CD8-positive, alpha-beta memory T cell (primary cell): ENCODE measurements around the gene HOMEZ. TPM values are rescaled to one million over a fixed set of nuclear protein-coding genes. Genes with fewer than 3 reads are reported as not detected.
"Not testable (repeated sequence)": the region's sequence is repeated elsewhere in the genome, so short reads cannot be mapped to it uniquely, and the experiment has no call there.

Experiments used
- CTCF ChIA-PET: fragments of 350-600 bp; sonication (Branson Sonifier 250); formaldehyde crosslinking; loops from one replicate; lab custom pipeline; 2021; ENCODE audit warnings: antibody characterized with exemption; lab: Charles Lee
- POLR2A ChIA-PET: fragments of 350-600 bp; sonication (Branson Sonifier 250); formaldehyde crosslinking; loops from one replicate; lab custom pipeline; 2021; ENCODE audit warnings: antibody characterized with exemption; lab: Charles Lee
- DNase-seq, 5 donors: peaks; one replicate each; pipeline versions ENCODE4 v3.0.0 to v3.0.0-alpha.2; 2020 to 2022; ENCODE audit warnings: mixed read lengths in 1 of 5
- H3K27ac ChIP-seq: one replicate; pipeline ENCODE4 v1.7.0; 2013; ENCODE audit warnings: low read depth, mild to moderate bottlenecking, low read length, moderate library complexity
- H3K27me3 ChIP-seq: 2 replicates; pipeline ENCODE4 v1.7.0; 2013; ENCODE audit warnings: low read length, mild to moderate bottlenecking; ENCODE audit not compliant: insufficient read depth, poor library complexity, severe bottlenecking
- H3K36me3 ChIP-seq: 2 replicates; pipeline ENCODE4 v1.7.0; 2013; ENCODE audit warnings: mild to moderate bottlenecking, low read length, moderate library complexity; ENCODE audit not compliant: insufficient read depth
- H3K4me1 ChIP-seq: 2 replicates; pipeline ENCODE4 v1.7.0; 2013; ENCODE audit warnings: mild to moderate bottlenecking, low read length, moderate library complexity; ENCODE audit not compliant: insufficient read depth
- H3K4me3 ChIP-seq: 2 replicates; pipeline ENCODE4 v1.7.0; 2013; ENCODE audit warnings: mild to moderate bottlenecking, low read length
- H3K9me3 ChIP-seq: 2 replicates; pipeline ENCODE4 v1.7.0; 2013; ENCODE audit warnings: mild to moderate bottlenecking, low read length
- H3K27ac Mint-ChIP-seq, 8 donors: one replicate each; pipeline ENCODE4 v1.8.0; 2020 to 2021; ENCODE audit warnings: mixed read lengths in 8 of 8, mild to moderate bottlenecking in 6 of 8, inconsistent platforms in 3 of 8, moderate library complexity in 3 of 8
- H3K27me3 Mint-ChIP-seq, 2 donors: one replicate each; pipeline ENCODE4 v1.8.0; 2020 to 2021; ENCODE audit warnings: mixed read lengths in 2 of 2, mild to moderate bottlenecking in 1 of 2, moderate library complexity in 1 of 2
- H3K36me3 Mint-ChIP-seq, 3 donors: one replicate each; pipeline ENCODE4 v1.8.0; 2020 to 2021; ENCODE audit warnings: mixed read lengths in 3 of 3, inconsistent platforms in 1 of 3, mild to moderate bottlenecking in 1 of 3
- H3K4me1 Mint-ChIP-seq, 3 donors: one replicate each; pipeline ENCODE4 v1.8.0; 2020 to 2021; ENCODE audit warnings: mixed read lengths in 3 of 3, inconsistent platforms in 1 of 3, mild to moderate bottlenecking in 1 of 3
- H3K4me3 Mint-ChIP-seq, 7 donors: one replicate each; pipeline ENCODE4 v1.8.0; 2020 to 2021; ENCODE audit warnings: mixed read lengths in 7 of 7, mild to moderate bottlenecking in 6 of 7, moderate library complexity in 4 of 7, inconsistent platforms in 2 of 7
- H3K9me3 Mint-ChIP-seq, 5 donors: one replicate each; pipeline ENCODE4 v1.8.0; 2020 to 2022; ENCODE audit warnings: mixed read lengths in 5 of 5, mild to moderate bottlenecking in 3 of 5, moderate library complexity in 2 of 5, inconsistent platforms in 1 of 5
- polyA plus RNA-seq: library from polyadenylated mRNA; unstranded; fragments of 300-500 nt; fragmentation: Illumina TruSeq; gene quantifications from one replicate; pipeline ENCODE4 v1.2.3, GENCODE V29; 2021
- total RNA-seq, 2 experiments: library from RNA; stranded (reverse); gene quantifications; one replicate each; pipeline ENCODE4 v1.2.3, GENCODE V29; 2021

The HOMEZ gene
- 10 to 100 TPM; 12.8 to 13.4 TPM for total RNA-seq
- 4.9 TPM for polyA plus RNA-seq

- peak within 1 kb of the TSS; percentile 82 for H3K27ac ChIP-seq
- no peaks in the 10 kb centered on the region for H3K36me3 ChIP-seq
- peak; percentile 94 to 98 (median 98) for DNase-seq
- no peaks in the 10 kb centered on the region for H3K27me3 ChIP-seq
- Mint-ChIP-seq H3K9me3 (no peaks in the 10 kb centered on the region), H3K36me3 (peaks cover 0 to 8% (median 0%) of the 10 kb centered on the region in 3 donors), H3K27ac (peak within 1 kb of the TSS; percentile 79 to 99 (median 97)), H3K4me1 (peaks cover 25 to 44% (median 36%) of the 10 kb centered on the region in 3 donors), H3K4me3 (peak within 1 kb of the TSS; percentile 94 to 100 (median 95)), H3K27me3 (no peaks in the 10 kb centered on the region)
- no peaks in the 10 kb centered on the region for H3K9me3 ChIP-seq
- H3K4me1 ChIP-seq = peaks cover 13% of the 10 kb centered on the region
- CTCF ChIA-PET = interaction anchor here (1.0 to 4.1 kb wide), 7 partner anchors 9 to 165 kb away, joined by 3 to 31 read pairs (median 6); partner anchors contain the start of genes PABPN1 and PPP1R3E
- POLR2A ChIA-PET = interaction anchor here (0.9 to 2.5 kb wide), 6 partner anchors 10 to 1760 kb away, joined by 3 to 33 read pairs (median 4); partner anchors contain the start of genes PABPN1, PPP1R3E and SALL2
- peak within 1 kb of the TSS; percentile 82 for H3K4me3 ChIP-seq
Observed at GRCh38 chr14:23286020-23286901, at the start of gene HOMEZ. TSS of gene HOMEZ (minus strand) at chr14:23286132. CDS start at chr14:23285952, 180 bp downstream.

GRCh38 chr14:23335623-23336022, 49.7 kb upstream of the HOMEZ start:
- no peaks in the 10 kb centered on the region for H3K36me3 ChIP-seq
- ChIA-PET POLR2A (no interaction called here), CTCF (interaction anchor here (1.0 kb wide), 1 partner anchor 9 kb away, joined by 5 read pairs; no protein-coding TSS in a partner anchor)
- no peak overlapping the region for H3K27ac ChIP-seq
- DNase-seq = no peak
- no peaks in the 10 kb centered on the region for H3K27me3 ChIP-seq
- peaks cover 11 to 52% of the 10 kb centered on the region in 2 donors for H3K27me3 Mint-ChIP-seq
- no peak overlapping the region for H3K4me3 Mint-ChIP-seq
- H3K4me3 ChIP-seq = no peak overlapping the region
- peaks cover 0 to 4% (median 0%) of the 10 kb centered on the region in 5 donors for H3K9me3 Mint-ChIP-seq
- no peaks in the 10 kb centered on the region for H3K9me3 ChIP-seq
- peaks cover 0 to 3% (median 0%) of the 10 kb centered on the region in 3 donors for H3K36me3 Mint-ChIP-seq
- no peaks in the 10 kb centered on the region for H3K4me1 Mint-ChIP-seq
- H3K4me1 ChIP-seq = no peaks in the 10 kb centered on the region
- H3K27ac Mint-ChIP-seq = no peak overlapping the region

GRCh38 chr14:23327947-23328744, 42.2 kb upstream of the HOMEZ start:
- Histone ChIP-seq H3K4me3 (no peak overlapping the region), H3K27ac (no peak overlapping the region), H3K9me3 (no peaks in the 10 kb centered on the region), H3K4me1 (peaks cover 2% of the 10 kb centered on the region), H3K27me3 (no peaks in the 10 kb centered on the region), H3K36me3 (peaks cover 17% of the 10 kb centered on the region)
- peak overlapping the region in 2 of 8 donors; percentile 37 to 38 for H3K27ac Mint-ChIP-seq
- peaks cover 0 to under 1% of the 10 kb centered on the region in 2 donors for H3K27me3 Mint-ChIP-seq
- peak; percentile 37 to 74 (median 47) for DNase-seq
- no peaks in the 10 kb centered on the region for H3K9me3 Mint-ChIP-seq
- peak overlapping the region in 1 of 7 donors; percentile 46 for H3K4me3 Mint-ChIP-seq
- H3K4me1 Mint-ChIP-seq = peaks cover 4 to 11% (median 6%) of the 10 kb centered on the region in 3 donors
- POLR2A ChIA-PET = interaction anchor here (0.6 kb wide), 3 partner anchors 142 to 1742 kb away, joined by 4 to 7 read pairs (median 6); partner anchors contain the start of gene NGDN
- CTCF ChIA-PET = interaction anchor here (1.0 to 2.5 kb wide), 4 partner anchors 51 to 215 kb away, joined by 3 to 23 read pairs (median 4); no protein-coding TSS in a partner anchor
- H3K36me3 Mint-ChIP-seq = peaks cover 0 to 29% (median 3%) of the 10 kb centered on the region in 3 donors

GRCh38 chr14:23326491-23327332, 40.8 kb upstream of the HOMEZ start:
- Histone ChIP-seq H3K27me3 (no peaks in the 10 kb centered on the region), H3K4me1 (peaks cover 13% of the 10 kb centered on the region), H3K9me3 (no peaks in the 10 kb centered on the region), H3K27ac (no peak overlapping the region), H3K4me3 (no peak overlapping the region), H3K36me3 (peaks cover 20% of the 10 kb centered on the region)
- no peak for DNase-seq
- Mint-ChIP-seq H3K4me3 (peak overlapping the region in 1 of 7 donors; percentile 31), H3K9me3 (no peaks in the 10 kb centered on the region), H3K4me1 (peaks cover 17 to 24% (median 19%) of the 10 kb centered on the region in 3 donors), H3K27me3 (peaks cover 0 to 3% of the 10 kb centered on the region in 2 donors), H3K36me3 (peaks cover 0 to 42% (median 6%) of the 10 kb centered on the region in 3 donors), H3K27ac (peak overlapping the region in 2 of 8 donors; percentile 22 to 41)
- ChIA-PET POLR2A (no interaction called here), CTCF (interaction anchor here (1.1 to 2.5 kb wide), 9 partner anchors 9 to 68 kb away, joined by 3 to 23 read pairs (median 5); partner anchors contain the start of genes HOMEZ and PPP1R3E)

- CTCF ChIA-PET = interaction anchor here (1.2 to 2.5 kb wide), 2 partner anchors 53 to 61 kb away, joined by 5 to 23 read pairs; no protein-coding TSS in a partner anchor
- H3K27me3 ChIP-seq, H3K9me3 Mint-ChIP-seq, H3K27me3 Mint-ChIP-seq, H3K4me3 ChIP-seq, POLR2A ChIA-PET, H3K27ac ChIP-seq, H3K9me3 ChIP-seq, DNase-seq: not testable (repeated sequence)
- Mint-ChIP-seq H3K36me3 (peaks cover 0 to 44% (median 6%) of the 10 kb centered on the region in 3 donors), H3K4me1 (peaks cover 19 to 25% (median 20%) of the 10 kb centered on the region in 3 donors), H3K4me3 (peak overlapping the region in 1 of 7 donors; percentile 0), H3K27ac (peak overlapping the region in 3 of 8 donors; percentile 22 to 56 (median 46))
- Histone ChIP-seq H3K36me3 (peaks cover 20% of the 10 kb centered on the region), H3K4me1 (peaks cover 13% of the 10 kb centered on the region)
Observed at GRCh38 chr14:23325746-23326145, 39.8 kb upstream of the HOMEZ start.

GRCh38 chr14:23324993-23325392, 39.1 kb upstream of the HOMEZ start:
- Mint-ChIP-seq H3K36me3 (peaks cover 0 to 44% (median 6%) of the 10 kb centered on the region in 3 donors), H3K27ac (peak overlapping the region in 2 of 8 donors; percentile 7 to 88), H3K4me3 (peak overlapping the region in 1 of 7 donors; percentile 35), H3K9me3 (no peaks in the 10 kb centered on the region), H3K4me1 (peaks cover 26 to 33% (median 28%) of the 10 kb centered on the region in 3 donors), H3K27me3 (peaks cover 0 to 3% of the 10 kb centered on the region in 2 donors)
- peaks cover 20% of the 10 kb centered on the region for H3K4me1 ChIP-seq
- H3K27me3 ChIP-seq = no peaks in the 10 kb centered on the region
- peaks cover 20% of the 10 kb centered on the region for H3K36me3 ChIP-seq
- CTCF ChIA-PET = no interaction called here
- no peaks in the 10 kb centered on the region for H3K9me3 ChIP-seq
- H3K27ac ChIP-seq = no peak overlapping the region
- POLR2A ChIA-PET = no interaction called here
- no peak overlapping the region for H3K4me3 ChIP-seq
- DNase-seq = no peak
